ENCODE measurements around the gene PTPN3.

- TF ChIP-seq POLR2A (IDR thresholded peaks at IDR 0.05; ENCODE audit: low read length) (no peak), GATA1 (IDR thresholded peaks at IDR 0.05; ENCODE audit: low read depth, low read length) (no peak)
Measured at GRCh38 chr9:109342878-109343277, 155.2 kb downstream of the PTPN3 start.

All from erythroblast (primary cell).